GM18873 (cell line): ENCODE measurements around the gene WNT4.

ENCODE experiments used
- ATAC-seq: cut with Tn5 transposase; IDR thresholded peaks from one replicate; pipeline ENCODE4 v1.9.1; 2021; ENCODE audit warnings: mild to moderate bottlenecking, moderate library complexity, moderate number of reproducible peaks; ENCODE audit not compliant: unreplicated experiment, low FRiP score

WNT4 gene

GRCh38 chr1:22132517-22133235, 10.2 kb downstream of the WNT4 start:
- ATAC-seq, result no peak

GRCh38 chr1:22131875-22132486, 10.9 kb downstream of the WNT4 start:
- ATAC-seq, result no peak

GRCh38 chr1:22131062-22131461, 11.8 kb downstream of the WNT4 start:
- ATAC-seq, result no peak

- ATAC-seq, result no peak
Measured at GRCh38 chr1:22129501-22130117, 13.3 kb downstream of the WNT4 start.

- ATAC-seq, result no peak
Measured at GRCh38 chr1:22128392-22128791, 14.5 kb downstream of the WNT4 start.

- no peak for ATAC-seq
Measured at GRCh38 chr1:22127731-22128130, 15.2 kb downstream of the WNT4 start.

- no peak for ATAC-seq
Measured at GRCh38 chr1:22127248-22127647, 15.6 kb downstream of the WNT4 start.

GRCh38 chr1:22126531-22126930, 16.4 kb downstream of the WNT4 start:
- ATAC-seq, result no peak

- ATAC-seq, result no peak
Measured at GRCh38 chr1:22124592-22125229, 18.2 kb downstream of the WNT4 start.

GRCh38 chr1:22123901-22124404, 18.9 kb downstream of the WNT4 start:
- ATAC-seq, result no peak

- ATAC-seq, result no peak
Measured at GRCh38 chr1:22123071-22123390, 19.9 kb downstream of the WNT4 start.

GRCh38 chr1:22122273-22123070, 20.4 kb downstream of the WNT4 start:
- no peak for ATAC-seq

GRCh38 chr1:22121421-22121911, 21.4 kb downstream of the WNT4 start:
- no peak for ATAC-seq

- no peak for ATAC-seq
Measured at GRCh38 chr1:22120469-22120790, 22.5 kb downstream of the WNT4 start.

GRCh38 chr1:22119626-22120468, 23.1 kb downstream of the WNT4 start:
- no peak for ATAC-seq

GRCh38 chr1:22118291-22118992, 24.5 kb downstream of the WNT4 start:
- ATAC-seq, result no peak

- ATAC-seq, result no peak
Measured at GRCh38 chr1:22117851-22118250, 25.0 kb downstream of the WNT4 start.

GRCh38 chr1:22117238-22117637, 25.7 kb downstream of the WNT4 start:
- ATAC-seq, result no peak

GRCh38 chr1:22115286-22115685, 27.6 kb downstream of the WNT4 start:
- ATAC-seq, result no peak
